Endothelial cell of umbilical vein (primary cell): Measurements from ENCODE around the gene CAMTA1. TPM values are rescaled to one million over a fixed set of nuclear protein-coding genes. Genes with fewer than 3 reads are reported as not detected.

Source experiments
- BruUV-seq: library from RNA; stranded (reverse); fragments of 400-500 nt; replicated peaks from 2 replicates; lab custom pipeline; 2021; lab: Mats Ljungman, UMichigan
- CTCF ChIA-PET: fragments of 300-600, 350-600 bp; sonication (Branson Sonifier 250); formaldehyde crosslinking; loops from one replicate; lab custom pipeline; 2021; ENCODE audit warnings: antibody characterized with exemption, inconsistent platforms; lab: Charles Lee
- POLR2A ChIA-PET: fragments of 300-600, 350-600 bp; sonication (Branson Sonifier 250); formaldehyde crosslinking; loops from one replicate; lab custom pipeline; 2021; ENCODE audit warnings: antibody characterized with exemption, inconsistent platforms; lab: Charles Lee
- DNase-seq: peaks from one replicate; pipeline ENCODE4 v3.0.0-alpha.2; 2011; ENCODE audit warnings: low read depth, low spot score
- FAIRE-seq: peaks from 2 replicates; lab custom pipeline; 2011; peaks lifted over from hg19 to GRCh38; lab: Jason Lieb, UNC
- H2AFZ ChIP-seq: 2 replicates; pipeline ENCODE4 v1.6.0; 2012; ENCODE audit warnings: low read depth, low read length, control low read depth, inconsistent platforms
- H3K27ac ChIP-seq: 2 replicates; pipeline ENCODE4 v1.5.1; 2011; ENCODE audit warnings: low read depth, mild to moderate bottlenecking, control low read depth, low read length, moderate library complexity; ENCODE audit not compliant: insufficient read depth
- H3K27me3 ChIP-seq, 2 experiments: 2 replicates each; pipeline versions ENCODE4 v1.6.0 to v1.6.1; 2011; ENCODE audit warnings: low read length in 2 of 2, mixed read lengths in 1 of 2; ENCODE audit not compliant: control insufficient read depth in 2 of 2, insufficient read depth in 2 of 2
- H3K36me3 ChIP-seq, 2 experiments: 2 replicates in 1 of 2; 3 replicates in 1 of 2; pipeline ENCODE4 v1.5.1; 2011; ENCODE audit warnings: low read length in 2 of 2, mild to moderate bottlenecking in 1 of 2, moderate library complexity in 1 of 2; ENCODE audit not compliant: control insufficient read depth in 2 of 2, insufficient read depth in 2 of 2; ENCODE audit errors: extremely low read depth in 1 of 2
- H3K4me1 ChIP-seq: 3 replicates; pipeline ENCODE4 v1.5.1; 2011; ENCODE audit warnings: mild to moderate bottlenecking, low read length; ENCODE audit not compliant: control insufficient read depth, insufficient read depth; ENCODE audit errors: extremely low read depth
- H3K4me2 ChIP-seq: 2 replicates; pipeline ENCODE4 v1.6.1; 2011; ENCODE audit warnings: low read length, control low read depth, mixed read lengths; ENCODE audit not compliant: insufficient read depth
- H3K4me3 ChIP-seq, 3 experiments: fragments of 200-600 bp in 1 of 3; sonication (generic), shearing (Covaris generic) in 1 of 3; replicated peaks in 1 of 3; 2 replicates each; pipeline ENCODE4 v1.5.1; 2011 to 2016; ENCODE audit warnings: control low read depth in 3 of 3, low read length in 3 of 3, mild to moderate bottlenecking in 2 of 3, inconsistent platforms in 1 of 3, low read depth in 1 of 3, moderate library complexity in 1 of 3; ENCODE audit not compliant: insufficient read depth in 1 of 3
- H3K79me2 ChIP-seq: 2 replicates; pipeline ENCODE4 v1.6.0; 2012; ENCODE audit warnings: low read length, inconsistent platforms; ENCODE audit not compliant: control insufficient read depth, insufficient read depth
- H3K9ac ChIP-seq: replicated peaks from 2 replicates; pipeline ENCODE3; 2011; ENCODE audit warnings: low read length, control low read depth; ENCODE audit not compliant: insufficient read depth; ENCODE audit errors: extremely low read depth
- H3K9me1 ChIP-seq: replicated peaks from 3 replicates; pipeline ENCODE4 v1.6.0; 2011; ENCODE audit warnings: mild to moderate bottlenecking, low read length; ENCODE audit not compliant: control insufficient read depth, insufficient read depth; ENCODE audit errors: extremely low read depth
- H3K9me3 ChIP-seq: replicated peaks from 2 replicates; pipeline ENCODE4 v1.5.1; 2012; ENCODE audit warnings: low read length, inconsistent platforms; ENCODE audit not compliant: control insufficient read depth, insufficient read depth
- H4K20me1 ChIP-seq: replicated peaks from 2 replicates; pipeline ENCODE3; 2011; ENCODE audit warnings: mild to moderate bottlenecking, low read length; ENCODE audit not compliant: control insufficient read depth, insufficient read depth; ENCODE audit errors: extremely low read depth
- EZH2 ChIP-seq: IDR thresholded peaks from 2 replicates; pipeline ENCODE4 v1.6.1; 2012; ENCODE audit warnings: borderline replicate concordance, low read depth, mild to moderate bottlenecking, moderate library complexity, low read length, inconsistent platforms; ENCODE audit not compliant: severe bottlenecking
- FOS ChIP-seq: IDR thresholded peaks from 2 replicates; pipeline ENCODE4 v1.6.1; 2011; ENCODE audit warnings: mild to moderate bottlenecking, low read length, moderate library complexity, borderline replicate concordance; ENCODE audit not compliant: insufficient read depth
- GATA2 ChIP-seq: IDR thresholded peaks from 2 replicates; pipeline ENCODE4 v1.7.0; 2011; ENCODE audit warnings: low read depth, mild to moderate bottlenecking, moderate library complexity, mixed read lengths, low read length; ENCODE audit not compliant: insufficient read length, insufficient read depth
- JUN ChIP-seq: IDR thresholded peaks from 2 replicates; pipeline ENCODE4 v1.6.1; 2011; ENCODE audit warnings: borderline replicate concordance, low read depth; ENCODE audit not compliant: insufficient read length, insufficient read depth
- MAX ChIP-seq: IDR thresholded peaks from 2 replicates; pipeline ENCODE4 v1.6.1; 2011; ENCODE audit not compliant: insufficient read depth, insufficient read length
- POLR2AphosphoS5 ChIP-seq: IDR thresholded peaks from 2 replicates; pipeline ENCODE4 v1.6.1; 2012; ENCODE audit warnings: low read depth, mild to moderate bottlenecking, control low read depth, low read length, moderate library complexity; ENCODE audit not compliant: insufficient read depth
- dilution Hi-C: fragments of 300-500 bp; cut with MboI; formaldehyde crosslinking; loops from one replicate; pipeline ENCODE4 v1.15.0; 2019; ENCODE audit warnings: low sequenced_read_pairs; ENCODE audit not compliant: extremely low pct_ligation_motif_present
- intact Hi-C: fragments of 100-400 bp; cut with micrococcal nuclease; formaldehyde crosslinking; loops from one replicate; pipeline ENCODE4 v1.10.0; 2022
- polyA plus RNA-seq, 4 experiments: library from polyadenylated mRNA; depleted of rRNA in 3 of 4; stranded (reverse) in 3 of 4; unstranded in 1 of 4; fragments of >200 nt; gene quantifications; 2 replicates each; pipeline versions ENCODE4 v1.2.1 to v1.2.3, GENCODE V29; 2011 to 2012; ENCODE audit warnings: missing spikeins in 1 of 4
- total RNA-seq: library from RNA; stranded (reverse); gene quantifications from 2 replicates; pipeline ENCODE4 v1.2.3, GENCODE V29; 2021

The CAMTA1 gene
- total and polyA plus RNA-seq, 2 donors (not counting 3 experiments of a cell fraction or from before 2014, with no cell fraction given) = 50.8 to 92.7 TPM

- Histone ChIP-seq H2AFZ (no peak overlapping the region), H3K4me3 (no peak overlapping the region), H3K9me1 (no peaks in the 10 kb centered on the region), H3K27me3 (peaks cover 6 to 8% of the 10 kb centered on the region in 2 experiments), H3K9ac (no peak overlapping the region), H3K36me3 (no peaks in the 10 kb centered on the region), H3K9me3 (peaks cover 2% of the 10 kb centered on the region), H3K4me1 (peaks cover 9% of the 10 kb centered on the region), H3K79me2 (no peaks in the 10 kb centered on the region), H4K20me1 (no peaks in the 10 kb centered on the region), H3K4me2 (no peak overlapping the region), H3K27ac (no peak overlapping the region)
- TF ChIP-seq MAX = no peak
- TF ChIP-seq POLR2AphosphoS5 = no peak
- no peak for TF ChIP-seq GATA2
- no peak for TF ChIP-seq JUN
- TF ChIP-seq FOS = no peak
- no peak for TF ChIP-seq EZH2
- BruUV-seq = no TSS peak
- CTCF ChIA-PET = interaction anchor here (0.6 to 1.5 kb wide), 4 partner anchors 10 to 571 kb away, joined by 3 to 4 read pairs (median 4); no protein-coding TSS in a partner anchor
- POLR2A ChIA-PET = no interaction called here
- intact Hi-C loops (no loop called here), dilution Hi-C loops (no loop called here)
- DNase-seq (no peak), FAIRE-seq (no peak)
Observed at GRCh38 chr1:7398982-7399381, 613.7 kb downstream of the CAMTA1 start.
